ENCODE results near the gene ACAP1. TPM values are rescaled to one million over a fixed set of nuclear protein-coding genes. Genes with fewer than 3 reads are reported as not detected.

The ACAP1 gene
- total RNA-seq, 1 experiment from 2014 or later: 8.8 TPM

DNA sequence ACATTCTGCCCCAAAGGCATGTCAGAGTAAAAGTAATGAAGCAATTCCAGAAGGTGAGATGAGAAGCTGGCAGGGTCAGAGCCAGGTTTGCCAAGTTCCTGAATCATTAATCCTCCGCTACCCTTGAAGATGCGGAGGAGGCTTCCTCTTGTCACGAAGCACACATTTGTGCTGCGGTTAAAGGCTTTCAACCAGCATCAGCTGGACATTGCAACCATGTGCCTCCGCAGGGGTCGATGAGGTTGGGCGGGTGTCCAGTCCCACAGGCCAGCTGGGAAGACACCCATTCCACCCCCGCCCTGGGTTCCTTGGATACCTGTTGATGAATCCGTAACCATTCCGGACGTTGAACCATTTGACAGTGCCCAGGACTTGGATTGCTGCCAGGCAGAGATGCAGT lies 43.2 kb upstream of the ACAP1 start:
- ATAC-seq (no peak), DNase-seq (ENCODE audit: low read depth, low spot score) (no peak)
- ChIA-PET CTCF (interaction anchor here (1.0 kb wide), 1 partner anchor 12 kb away, joined by 3 read pairs; the partner anchor contains the start of gene SLC2A4), RAD21 (ENCODE audit: low non-redundant PET in 1 of 2, low total read pairs in 2 of 2, uncharacterized antibody in 2 of 2, unreplicated experiment in 2 of 2) (interaction anchor here in 1 of 2 experiments (0.6 kb wide), 1 partner anchor 28 kb away, joined by 3 read pairs; no protein-coding TSS in a partner anchor), POLR2A (interaction anchor here (0.6 to 1.3 kb wide), 2 partner anchors 53 to 111 kb away, joined by 3 to 4 read pairs; partner anchors contain the start of genes PHF23 and TMEM256)
- intact Hi-C loops (cut with micrococcal nuclease): no loop called here
- H3K9me3 ChIP-seq (ENCODE audit: control insufficient read depth in 1 of 2, insufficient read depth in 1 of 2, low read depth in 1 of 2, low read length in 2 of 2): no peaks in the 10 kb centered on the region
- H3K9me2 ChIP-seq (ENCODE audit: insufficient read depth): no peaks in the 10 kb centered on the region
- no peak for TF ChIP-seq CEBPB (IDR thresholded peaks at IDR 0.05; ENCODE audit: low read depth)
- TF ChIP-seq SRF (IDR thresholded peaks at IDR 0.05; ENCODE audit: low read depth): no peak
- no peak for TF ChIP-seq EZH2phosphoT487 (IDR thresholded peaks at IDR 0.05; ENCODE audit: borderline replicate concordance)
- no peak for TF ChIP-seq EGR1 (IDR thresholded peaks at IDR 0.05; ENCODE audit: low read depth)
- no peak for TF ChIP-seq RAD21 (IDR thresholded peaks at IDR 0.05; ENCODE audit: low read depth)
- TF ChIP-seq YY1 (IDR thresholded peaks at IDR 0.05; ENCODE audit: extremely low read depth, insufficient replicate concordance, low read depth, low read length): no peak
- no peak for TF ChIP-seq FOSL1 (IDR thresholded peaks at IDR 0.05; ENCODE audit: low read depth)
- TF ChIP-seq, protein P1, sequence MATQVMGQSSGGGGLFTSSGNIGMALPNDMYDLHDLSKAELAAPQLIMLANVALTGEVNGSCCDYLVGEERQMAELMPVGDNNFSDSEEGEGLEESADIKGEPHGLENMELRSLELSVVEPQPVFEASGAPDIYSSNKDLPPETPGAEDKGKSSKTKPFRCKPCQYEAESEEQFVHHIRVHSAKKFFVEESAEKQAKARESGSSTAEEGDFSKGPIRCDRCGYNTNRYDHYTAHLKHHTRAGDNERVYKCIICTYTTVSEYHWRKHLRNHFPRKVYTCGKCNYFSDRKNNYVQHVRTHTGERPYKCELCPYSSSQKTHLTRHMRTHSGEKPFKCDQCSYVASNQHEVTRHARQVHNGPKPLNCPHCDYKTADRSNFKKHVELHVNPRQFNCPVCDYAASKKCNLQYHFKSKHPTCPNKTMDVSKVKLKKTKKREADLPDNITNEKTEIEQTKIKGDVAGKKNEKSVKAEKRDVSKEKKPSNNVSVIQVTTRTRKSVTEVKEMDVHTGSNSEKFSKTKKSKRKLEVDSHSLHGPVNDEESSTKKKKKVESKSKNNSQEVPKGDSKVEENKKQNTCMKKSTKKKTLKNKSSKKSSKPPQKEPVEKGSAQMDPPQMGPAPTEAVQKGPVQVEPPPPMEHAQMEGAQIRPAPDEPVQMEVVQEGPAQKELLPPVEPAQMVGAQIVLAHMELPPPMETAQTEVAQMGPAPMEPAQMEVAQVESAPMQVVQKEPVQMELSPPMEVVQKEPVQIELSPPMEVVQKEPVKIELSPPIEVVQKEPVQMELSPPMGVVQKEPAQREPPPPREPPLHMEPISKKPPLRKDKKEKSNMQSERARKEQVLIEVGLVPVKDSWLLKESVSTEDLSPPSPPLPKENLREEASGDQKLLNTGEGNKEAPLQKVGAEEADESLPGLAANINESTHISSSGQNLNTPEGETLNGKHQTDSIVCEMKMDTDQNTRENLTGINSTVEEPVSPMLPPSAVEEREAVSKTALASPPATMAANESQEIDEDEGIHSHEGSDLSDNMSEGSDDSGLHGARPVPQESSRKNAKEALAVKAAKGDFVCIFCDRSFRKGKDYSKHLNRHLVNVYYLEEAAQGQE (IDR thresholded peaks at IDR 0.05; ENCODE audit: low read depth): no peak
- H3K4me3 ChIP-seq (replicated peaks in 1 of 2; ENCODE audit: low read depth in 1 of 2, low read length in 2 of 2): no peak overlapping the region
- no peak overlapping the region for H3K4me2 ChIP-seq (ENCODE audit: low read length)
- H2AFZ ChIP-seq (ENCODE audit: low read depth, low read length, poor library complexity, severe bottlenecking): no peak overlapping the region
- BruUV-seq (replicated peaks): no TSS peak
- H3K4me1 ChIP-seq (ENCODE audit: control insufficient read depth in 1 of 2, insufficient read depth in 2 of 2, low read length in 2 of 2): peaks cover 17 to 41% of the 10 kb centered on the region in 2 experiments; a peak in 3 of 4 replicates
- no peaks in the 10 kb centered on the region for H3K79me2 ChIP-seq (ENCODE audit: insufficient read depth, low read length)
- no peak overlapping the region for H3K27ac ChIP-seq (ENCODE audit: low read depth, low read length)
- no peaks in the 10 kb centered on the region for H3K27me3 ChIP-seq (ENCODE audit: insufficient read depth, low read length)
- no peaks in the 10 kb centered on the region for H3K36me3 ChIP-seq (ENCODE audit: control insufficient read depth in 1 of 2, insufficient read depth in 2 of 2, low read length in 2 of 2)
- no peak overlapping the region for H3K9ac ChIP-seq (ENCODE audit: low read length)
- no peaks in the 10 kb centered on the region for H4K20me1 ChIP-seq (ENCODE audit: insufficient read depth)

All from HCT116 (cell line).